Neuron (in vitro differentiated cells): ENCODE measurements around the gene GRB10.
"Not testable (repeated sequence)": the region's sequence is repeated elsewhere in the genome, so short reads cannot be mapped to it uniquely, and the experiment has no call there.

ENCODE experiments used
- H2AFZ ChIP-seq: one replicate; pipeline ENCODE4 v1.6.1; 2013; ENCODE audit warnings: low read depth, mild to moderate bottlenecking, inconsistent platforms, low read length, moderate library complexity
- H3K27me3 ChIP-seq: one replicate; pipeline ENCODE4 v1.6.1; 2013; ENCODE audit warnings: low read length; ENCODE audit not compliant: insufficient read depth
- H3K36me3 ChIP-seq: one replicate; pipeline ENCODE4 v1.6.1; 2013; ENCODE audit warnings: low read length; ENCODE audit not compliant: insufficient read depth
- H3K4me1 ChIP-seq: one replicate; pipeline ENCODE4 v1.6.1; 2013; ENCODE audit warnings: low read length; ENCODE audit not compliant: insufficient read depth
- H3K4me3 ChIP-seq: 2 replicates; pipeline ENCODE4 v1.5.1; 2013; ENCODE audit warnings: mild to moderate bottlenecking, low read length, moderate library complexity
- H3K9me3 ChIP-seq: one replicate; pipeline ENCODE4 v1.6.1; 2013; ENCODE audit warnings: low read length

Gene GRB10

GRCh38 chr7:50584793-50585408 is 197.8 kb downstream of the GRB10 start:
- H3K9me3 ChIP-seq: peaks cover 5% of the 10 kb centered on the region
- H3K4me1 ChIP-seq: no peaks in the 10 kb centered on the region
- H3K36me3 ChIP-seq: no peaks in the 10 kb centered on the region
- H3K4me3 ChIP-seq: no peak overlapping the region
- H2AFZ ChIP-seq: no peak overlapping the region
- no peaks in the 10 kb centered on the region for H3K27me3 ChIP-seq

GRCh38 chr7:50584386-50584785 is 198.3 kb downstream of the GRB10 start:
- Histone ChIP-seq H3K4me3 (no peak overlapping the region), H2AFZ (no peak overlapping the region), H3K9me3 (peaks cover 5% of the 10 kb centered on the region), H3K36me3 (no peaks in the 10 kb centered on the region), H3K27me3 (no peaks in the 10 kb centered on the region), H3K4me1 (no peaks in the 10 kb centered on the region)

GRCh38 chr7:50583295-50583694 is 199.4 kb downstream of the GRB10 start:
- H3K9me3 ChIP-seq, H3K4me3 ChIP-seq, H3K36me3 ChIP-seq, H3K27me3 ChIP-seq, H3K4me1 ChIP-seq, H2AFZ ChIP-seq: not testable (repeated sequence)

GRCh38 chr7:50582271-50582670 is 200.4 kb downstream of the GRB10 start:
- H3K4me3 ChIP-seq, H3K4me1 ChIP-seq, H3K27me3 ChIP-seq, H2AFZ ChIP-seq, H3K36me3 ChIP-seq, H3K9me3 ChIP-seq: not testable (repeated sequence)

- H3K36me3 ChIP-seq, H3K9me3 ChIP-seq, H3K4me1 ChIP-seq, H3K4me3 ChIP-seq, H2AFZ ChIP-seq, H3K27me3 ChIP-seq: not testable (repeated sequence)
These were observed 202.0 kb downstream of the GRB10 start for GRCh38 chr7:50580666-50581065.

GRCh38 chr7:50580057-50580456 is 202.6 kb downstream of the GRB10 start:
- Histone ChIP-seq H3K9me3 (peaks cover 5% of the 10 kb centered on the region), H3K36me3 (no peaks in the 10 kb centered on the region), H3K4me3 (no peak overlapping the region), H3K27me3 (no peaks in the 10 kb centered on the region), H2AFZ (no peak overlapping the region), H3K4me1 (no peaks in the 10 kb centered on the region)

GRCh38 chr7:50578105-50578504 is 204.6 kb downstream of the GRB10 start:
- not testable (repeated sequence) for H3K36me3 ChIP-seq, H3K27me3 ChIP-seq, H3K4me1 ChIP-seq, H3K9me3 ChIP-seq, H3K4me3 ChIP-seq, H2AFZ ChIP-seq

GRCh38 chr7:50577569-50577968 is 205.1 kb downstream of the GRB10 start:
- H3K27me3 ChIP-seq: no peaks in the 10 kb centered on the region
- no peaks in the 10 kb centered on the region for H3K36me3 ChIP-seq
- no peak overlapping the region for H2AFZ ChIP-seq
- no peak overlapping the region for H3K4me3 ChIP-seq
- no peaks in the 10 kb centered on the region for H3K4me1 ChIP-seq
- H3K9me3 ChIP-seq: no peaks in the 10 kb centered on the region

- H3K4me1 ChIP-seq, H3K36me3 ChIP-seq, H3K27me3 ChIP-seq, H3K4me3 ChIP-seq, H3K9me3 ChIP-seq, H2AFZ ChIP-seq: not testable (repeated sequence)
These were observed 206.3 kb downstream of the GRB10 start for GRCh38 chr7:50576388-50576787.

GRCh38 chr7:50567715-50568261 is 214.9 kb downstream of the GRB10 start:
- no peak overlapping the region for H2AFZ ChIP-seq
- no peaks in the 10 kb centered on the region for H3K9me3 ChIP-seq
- no peaks in the 10 kb centered on the region for H3K4me1 ChIP-seq
- peaks cover 2% of the 10 kb centered on the region for H3K27me3 ChIP-seq
- no peaks in the 10 kb centered on the region for H3K36me3 ChIP-seq
- H3K4me3 ChIP-seq: no peak overlapping the region

GRCh38 chr7:50565977-50566376 is 216.7 kb downstream of the GRB10 start:
- Histone ChIP-seq H3K27me3 (peaks cover 2% of the 10 kb centered on the region), H3K36me3 (no peaks in the 10 kb centered on the region), H3K9me3 (no peaks in the 10 kb centered on the region), H3K4me1 (peaks cover 4% of the 10 kb centered on the region), H3K4me3 (no peak overlapping the region), H2AFZ (no peak overlapping the region)

GRCh38 chr7:50565559-50565916 is 217.2 kb downstream of the GRB10 start:
- Histone ChIP-seq H3K4me1 (peaks cover 8% of the 10 kb centered on the region), H3K36me3 (no peaks in the 10 kb centered on the region), H2AFZ (no peak overlapping the region), H3K9me3 (no peaks in the 10 kb centered on the region), H3K27me3 (peaks cover 2% of the 10 kb centered on the region), H3K4me3 (no peak overlapping the region)

GRCh38 chr7:50564640-50565558 is 217.8 kb downstream of the GRB10 start, which contains the start of gene DDC:
Gene DDC (minus strand): TSS chr7:50565405. CDS start chr7:50544085, 21,320 bp downstream.
- Histone ChIP-seq H3K9me3 (no peaks in the 10 kb centered on the region), H2AFZ (no peak within 1 kb of the TSS), H3K27me3 (peaks cover 2% of the 10 kb centered on the region), H3K4me3 (no peak within 1 kb of the TSS), H3K4me1 (peaks cover 11% of the 10 kb centered on the region), H3K36me3 (no peaks in the 10 kb centered on the region)
